Islet of Langerhans (tissue), 1 donor: ENCODE data around the gene SLC25A1.
"Not testable (repeated sequence)": the region's sequence is repeated elsewhere in the genome, so short reads cannot be mapped to it uniquely, and the experiment has no call there.

Source experiments
- FAIRE-seq: peaks from one replicate; lab custom pipeline; 2011; peaks lifted over from hg19 to GRCh38; lab: Jason Lieb, UNC

Gene SLC25A1

GRCh38 chr22:19204640-19205039, 26.1 kb upstream of the SLC25A1 start:
- no peak for FAIRE-seq

GRCh38 chr22:19203834-19204233, 25.3 kb upstream of the SLC25A1 start:
- no peak for FAIRE-seq

GRCh38 chr22:19202799-19203186, 24.3 kb upstream of the SLC25A1 start:
- FAIRE-seq = not testable (repeated sequence)

- no peak for FAIRE-seq
Measured at GRCh38 chr22:19201869-19202798, 23.6 kb upstream of the SLC25A1 start.

GRCh38 chr22:19201130-19201868, 22.8 kb upstream of the SLC25A1 start:
- no peak for FAIRE-seq

- FAIRE-seq = peak; percentile 33
Measured at GRCh38 chr22:19199479-19199878, 20.9 kb upstream of the SLC25A1 start.

GRCh38 chr22:19197997-19198865, 19.7 kb upstream of the SLC25A1 start:
- peak; percentile 64 for FAIRE-seq

GRCh38 chr22:19196841-19197612, 18.5 kb upstream of the SLC25A1 start:
- no peak for FAIRE-seq

GRCh38 chr22:19195796-19196731, 17.5 kb upstream of the SLC25A1 start:
- FAIRE-seq = no peak

- no peak for FAIRE-seq
Measured at GRCh38 chr22:19194766-19195536, 16.4 kb upstream of the SLC25A1 start.

- no peak for FAIRE-seq
Measured at GRCh38 chr22:19193879-19194278, 15.3 kb upstream of the SLC25A1 start.

- no peak for FAIRE-seq
Measured at GRCh38 chr22:19187716-19188563, 9.4 kb upstream of the SLC25A1 start.

- no peak for FAIRE-seq
Measured at GRCh38 chr22:19184276-19184997, 5.9 kb upstream of the SLC25A1 start.

- no peak for FAIRE-seq
Measured at GRCh38 chr22:19183216-19183615, 4.7 kb upstream of the SLC25A1 start.

- FAIRE-seq = no peak
Measured at GRCh38 chr22:19182472-19183157, 4.1 kb upstream of the SLC25A1 start.

- FAIRE-seq = no peak
Measured at GRCh38 chr22:19181786-19182471, 3.4 kb upstream of the SLC25A1 start.
